GM12878 (cell line): ENCODE results near the gene ATF3.

Source experiments
- CREM ChIP-seq: IDR thresholded peaks from 2 replicates; pipeline ENCODE4 v1.6.1; 2014; ENCODE audit warnings: antibody characterized with exemption, low read depth
- EZH2 ChIP-seq: IDR thresholded peaks from 2 replicates; pipeline ENCODE4 v1.6.1; 2012; ENCODE audit warnings: low read depth, mild to moderate bottlenecking, control low read depth, inconsistent platforms, low read length, borderline replicate concordance; ENCODE audit not compliant: control insufficient read depth
- FOXM1 ChIP-seq: IDR thresholded peaks from 2 replicates; pipeline ENCODE4 v1.6.1; 2012; ENCODE audit warnings: low read depth, mild to moderate bottlenecking, inconsistent platforms, low read length, moderate library complexity
- POLR2AphosphoS5 ChIP-seq: IDR thresholded peaks from 2 replicates; pipeline ENCODE4 v1.6.1; 2011; ENCODE audit warnings: mild to moderate bottlenecking, low read length, inconsistent platforms
- RFX5 ChIP-seq: IDR thresholded peaks from 2 replicates; pipeline ENCODE4 v1.6.1; 2011; ENCODE audit warnings: low read depth, low read length, improper control_type of control experiment
- SIN3A ChIP-seq: IDR thresholded peaks from 2 replicates; pipeline ENCODE4 v1.6.1; 2012; ENCODE audit warnings: low read depth, low read length, improper control_type of control experiment
- SMAD1 ChIP-seq: fragments of 450-650 bp; IDR thresholded peaks from 2 replicates; pipeline ENCODE4 v1.6.1; 2018; ENCODE audit warnings: mild to moderate bottlenecking, low read depth; ENCODE audit not compliant: partially characterized antibody
- YY1 ChIP-seq: IDR thresholded peaks from 2 replicates; pipeline ENCODE4 v1.6.1; 2011; ENCODE audit warnings: low read depth, mild to moderate bottlenecking, low read length
- ZNF274 ChIP-seq: IDR thresholded peaks from one replicate; pipeline ENCODE4 v1.8.0; 2011; ENCODE audit not compliant: insufficient read length, insufficient read depth
- TF ChIP-seq, protein P1 (sequence below): IDR thresholded peaks from 2 replicates; pipeline ENCODE4 v1.6.1; 2011; ENCODE audit warnings: borderline replicate concordance, low read depth, mild to moderate bottlenecking, moderate library complexity, mixed read lengths, low read length; ENCODE audit not compliant: insufficient read depth; ENCODE audit errors: extremely low read length
- TF ChIP-seq, protein P2 (sequence below): fragments of 450-650 bp; formaldehyde crosslinking; IDR thresholded peaks from 2 replicates; pipeline ENCODE4 v1.5.0; 2022; ENCODE audit warnings: mild to moderate bottlenecking, missing genetic modification characterization
- TF ChIP-seq, protein P3 (sequence below), 3 experiments: IDR thresholded peaks in 2 of 3; conservative IDR thresholded peaks in 1 of 3; 2 replicates each; pipeline ENCODE4 v1.5.1; 2011; ENCODE audit warnings: low read depth in 3 of 3, low read length in 3 of 3, mild to moderate bottlenecking in 3 of 3, control low read depth in 2 of 3, moderate library complexity in 2 of 3, inconsistent platforms in 1 of 3, mixed read lengths in 1 of 3; ENCODE audit not compliant: control insufficient read depth in 2 of 3, insufficient read depth in 1 of 3; ENCODE audit errors: extremely low read depth in 1 of 3
- TF ChIP-seq, protein P4 (sequence below): IDR thresholded peaks from 2 replicates; pipeline ENCODE4 v1.6.1; 2012; ENCODE audit warnings: mild to moderate bottlenecking, low read depth, low read length

DNA sequence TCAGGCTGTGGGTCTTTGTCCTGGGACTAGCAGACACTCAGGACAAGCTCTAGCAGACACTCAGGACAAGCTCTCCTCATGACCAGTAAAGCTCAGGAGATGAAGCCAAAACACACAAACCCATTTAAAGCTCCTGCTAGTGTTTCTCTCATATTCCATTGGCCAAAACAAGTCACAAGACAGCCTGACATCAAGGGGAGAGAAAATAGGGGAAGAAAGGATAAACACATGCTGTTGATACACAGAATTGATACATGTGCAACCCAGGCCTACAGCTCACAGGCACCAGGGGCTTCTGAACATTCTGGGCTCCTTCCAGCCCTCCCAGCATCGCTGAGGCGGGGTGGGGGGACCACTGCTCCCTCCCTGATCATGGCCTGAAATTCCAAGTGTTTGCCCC, 35.3 kb downstream of the ATF3 start:
- TF ChIP-seq, protein P1, sequence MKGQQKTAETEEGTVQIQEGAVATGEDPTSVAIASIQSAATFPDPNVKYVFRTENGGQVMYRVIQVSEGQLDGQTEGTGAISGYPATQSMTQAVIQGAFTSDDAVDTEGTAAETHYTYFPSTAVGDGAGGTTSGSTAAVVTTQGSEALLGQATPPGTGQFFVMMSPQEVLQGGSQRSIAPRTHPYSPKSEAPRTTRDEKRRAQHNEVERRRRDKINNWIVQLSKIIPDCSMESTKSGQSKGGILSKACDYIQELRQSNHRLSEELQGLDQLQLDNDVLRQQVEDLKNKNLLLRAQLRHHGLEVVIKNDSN: no peak
- TF ChIP-seq FOXM1: no peak
- TF ChIP-seq, protein P2, sequence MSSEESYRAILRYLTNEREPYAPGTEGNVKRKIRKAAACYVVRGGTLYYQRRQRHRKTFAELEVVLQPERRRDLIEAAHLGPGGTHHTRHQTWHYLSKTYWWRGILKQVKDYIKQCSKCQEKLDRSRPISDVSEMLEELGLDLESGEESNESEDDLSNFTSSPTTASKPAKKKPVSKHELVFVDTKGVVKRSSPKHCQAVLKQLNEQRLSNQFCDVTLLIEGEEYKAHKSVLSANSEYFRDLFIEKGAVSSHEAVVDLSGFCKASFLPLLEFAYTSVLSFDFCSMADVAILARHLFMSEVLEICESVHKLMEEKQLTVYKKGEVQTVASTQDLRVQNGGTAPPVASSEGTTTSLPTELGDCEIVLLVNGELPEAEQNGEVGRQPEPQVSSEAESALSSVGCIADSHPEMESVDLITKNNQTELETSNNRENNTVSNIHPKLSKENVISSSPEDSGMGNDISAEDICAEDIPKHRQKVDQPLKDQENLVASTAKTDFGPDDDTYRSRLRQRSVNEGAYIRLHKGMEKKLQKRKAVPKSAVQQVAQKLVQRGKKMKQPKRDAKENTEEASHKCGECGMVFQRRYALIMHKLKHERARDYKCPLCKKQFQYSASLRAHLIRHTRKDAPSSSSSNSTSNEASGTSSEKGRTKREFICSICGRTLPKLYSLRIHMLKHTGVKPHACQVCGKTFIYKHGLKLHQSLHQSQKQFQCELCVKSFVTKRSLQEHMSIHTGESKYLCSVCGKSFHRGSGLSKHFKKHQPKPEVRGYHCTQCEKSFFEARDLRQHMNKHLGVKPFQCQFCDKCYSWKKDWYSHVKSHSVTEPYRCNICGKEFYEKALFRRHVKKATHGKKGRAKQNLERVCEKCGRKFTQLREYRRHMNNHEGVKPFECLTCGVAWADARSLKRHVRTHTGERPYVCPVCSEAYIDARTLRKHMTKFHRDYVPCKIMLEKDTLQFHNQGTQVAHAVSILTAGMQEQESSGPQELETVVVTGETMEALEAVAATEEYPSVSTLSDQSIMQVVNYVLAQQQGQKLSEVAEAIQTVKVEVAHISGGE: no peak
- TF ChIP-seq POLR2AphosphoS5: no peak
- no peak for TF ChIP-seq SMAD1
- TF ChIP-seq CREM: no peak
- TF ChIP-seq, protein P3, sequence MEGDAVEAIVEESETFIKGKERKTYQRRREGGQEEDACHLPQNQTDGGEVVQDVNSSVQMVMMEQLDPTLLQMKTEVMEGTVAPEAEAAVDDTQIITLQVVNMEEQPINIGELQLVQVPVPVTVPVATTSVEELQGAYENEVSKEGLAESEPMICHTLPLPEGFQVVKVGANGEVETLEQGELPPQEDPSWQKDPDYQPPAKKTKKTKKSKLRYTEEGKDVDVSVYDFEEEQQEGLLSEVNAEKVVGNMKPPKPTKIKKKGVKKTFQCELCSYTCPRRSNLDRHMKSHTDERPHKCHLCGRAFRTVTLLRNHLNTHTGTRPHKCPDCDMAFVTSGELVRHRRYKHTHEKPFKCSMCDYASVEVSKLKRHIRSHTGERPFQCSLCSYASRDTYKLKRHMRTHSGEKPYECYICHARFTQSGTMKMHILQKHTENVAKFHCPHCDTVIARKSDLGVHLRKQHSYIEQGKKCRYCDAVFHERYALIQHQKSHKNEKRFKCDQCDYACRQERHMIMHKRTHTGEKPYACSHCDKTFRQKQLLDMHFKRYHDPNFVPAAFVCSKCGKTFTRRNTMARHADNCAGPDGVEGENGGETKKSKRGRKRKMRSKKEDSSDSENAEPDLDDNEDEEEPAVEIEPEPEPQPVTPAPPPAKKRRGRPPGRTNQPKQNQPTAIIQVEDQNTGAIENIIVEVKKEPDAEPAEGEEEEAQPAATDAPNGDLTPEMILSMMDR (IDR thresholded peaks at IDR 0.05 in 2 of 3, conservative IDR thresholded peaks at IDR 0.05 in 1 of 3; ENCODE audit: control insufficient read depth in 2 of 3, extremely low read depth in 1 of 3, insufficient read depth in 1 of 3, low read depth in 3 of 3, low read length in 3 of 3): no peak
- TF ChIP-seq ZNF274: no peak
- no peak for TF ChIP-seq RFX5
- TF ChIP-seq EZH2: no peak
- TF ChIP-seq SIN3A: no peak
- TF ChIP-seq YY1: no peak
- TF ChIP-seq, protein P4, sequence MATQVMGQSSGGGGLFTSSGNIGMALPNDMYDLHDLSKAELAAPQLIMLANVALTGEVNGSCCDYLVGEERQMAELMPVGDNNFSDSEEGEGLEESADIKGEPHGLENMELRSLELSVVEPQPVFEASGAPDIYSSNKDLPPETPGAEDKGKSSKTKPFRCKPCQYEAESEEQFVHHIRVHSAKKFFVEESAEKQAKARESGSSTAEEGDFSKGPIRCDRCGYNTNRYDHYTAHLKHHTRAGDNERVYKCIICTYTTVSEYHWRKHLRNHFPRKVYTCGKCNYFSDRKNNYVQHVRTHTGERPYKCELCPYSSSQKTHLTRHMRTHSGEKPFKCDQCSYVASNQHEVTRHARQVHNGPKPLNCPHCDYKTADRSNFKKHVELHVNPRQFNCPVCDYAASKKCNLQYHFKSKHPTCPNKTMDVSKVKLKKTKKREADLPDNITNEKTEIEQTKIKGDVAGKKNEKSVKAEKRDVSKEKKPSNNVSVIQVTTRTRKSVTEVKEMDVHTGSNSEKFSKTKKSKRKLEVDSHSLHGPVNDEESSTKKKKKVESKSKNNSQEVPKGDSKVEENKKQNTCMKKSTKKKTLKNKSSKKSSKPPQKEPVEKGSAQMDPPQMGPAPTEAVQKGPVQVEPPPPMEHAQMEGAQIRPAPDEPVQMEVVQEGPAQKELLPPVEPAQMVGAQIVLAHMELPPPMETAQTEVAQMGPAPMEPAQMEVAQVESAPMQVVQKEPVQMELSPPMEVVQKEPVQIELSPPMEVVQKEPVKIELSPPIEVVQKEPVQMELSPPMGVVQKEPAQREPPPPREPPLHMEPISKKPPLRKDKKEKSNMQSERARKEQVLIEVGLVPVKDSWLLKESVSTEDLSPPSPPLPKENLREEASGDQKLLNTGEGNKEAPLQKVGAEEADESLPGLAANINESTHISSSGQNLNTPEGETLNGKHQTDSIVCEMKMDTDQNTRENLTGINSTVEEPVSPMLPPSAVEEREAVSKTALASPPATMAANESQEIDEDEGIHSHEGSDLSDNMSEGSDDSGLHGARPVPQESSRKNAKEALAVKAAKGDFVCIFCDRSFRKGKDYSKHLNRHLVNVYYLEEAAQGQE: no peak
